HG03354 (cell line): ENCODE data around the gene CDT1.

Source experiments
- ATAC-seq: cut with Tn5 transposase; IDR thresholded peaks from one replicate; pipeline ENCODE4 v1.9.1; 2021; ENCODE audit warnings: mild to moderate bottlenecking; ENCODE audit not compliant: unreplicated experiment, poor library complexity, severe bottlenecking

The CDT1 gene

DNA sequence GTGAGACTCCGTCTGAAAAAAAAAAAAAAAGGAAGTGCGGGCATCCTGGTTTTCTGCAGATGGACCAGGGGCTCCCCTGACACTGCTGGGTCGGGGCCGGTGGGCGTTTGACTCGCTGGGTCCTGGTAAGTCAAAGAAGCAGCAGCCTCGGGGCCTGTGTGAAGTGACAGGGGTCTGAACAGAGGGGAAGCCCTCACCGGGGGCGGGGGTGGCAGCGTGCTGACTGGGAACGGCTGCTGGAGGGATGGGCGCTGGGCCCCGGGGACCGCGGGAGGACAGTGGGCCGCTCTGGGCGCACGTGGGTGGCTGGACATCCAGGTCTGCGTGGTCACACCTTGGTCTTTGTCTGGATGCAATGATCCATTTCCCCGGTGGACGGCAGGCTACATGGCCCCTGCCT is 45.0 kb downstream of the CDT1 start:
- no peak for ATAC-seq

DNA sequence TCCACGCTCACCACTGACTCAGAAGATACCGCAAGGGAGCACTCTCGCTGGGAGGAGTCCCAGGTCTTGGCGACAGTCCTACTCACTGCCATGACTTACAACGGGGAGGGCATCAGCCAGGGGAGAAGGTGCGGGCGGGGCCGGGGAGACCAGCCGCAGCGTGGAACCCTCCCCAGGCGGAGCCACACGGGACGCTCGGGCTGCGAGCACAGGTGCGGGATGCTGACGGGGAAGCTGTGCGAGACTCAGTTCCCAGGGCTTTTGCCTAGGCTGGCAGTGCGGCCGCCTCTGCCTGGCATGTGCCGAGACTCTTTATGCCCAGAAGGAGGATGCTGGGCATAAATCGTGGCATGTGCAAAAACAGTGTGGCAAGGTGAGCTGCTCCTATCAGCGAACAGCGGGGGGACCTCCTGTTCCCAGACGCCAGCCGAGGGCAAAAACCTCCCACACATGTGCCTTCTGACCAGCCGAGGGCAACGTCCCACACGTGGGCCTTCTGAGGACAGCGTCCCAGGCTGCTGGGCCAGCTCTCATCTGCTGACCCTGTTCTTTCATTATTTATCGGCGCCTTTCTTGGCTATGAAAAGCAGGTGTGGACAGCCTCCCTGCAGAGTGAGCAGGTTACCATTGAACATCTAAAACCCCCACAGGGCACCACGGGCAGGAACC is 47.1 kb downstream of the CDT1 start:
- no peak for ATAC-seq

DNA sequence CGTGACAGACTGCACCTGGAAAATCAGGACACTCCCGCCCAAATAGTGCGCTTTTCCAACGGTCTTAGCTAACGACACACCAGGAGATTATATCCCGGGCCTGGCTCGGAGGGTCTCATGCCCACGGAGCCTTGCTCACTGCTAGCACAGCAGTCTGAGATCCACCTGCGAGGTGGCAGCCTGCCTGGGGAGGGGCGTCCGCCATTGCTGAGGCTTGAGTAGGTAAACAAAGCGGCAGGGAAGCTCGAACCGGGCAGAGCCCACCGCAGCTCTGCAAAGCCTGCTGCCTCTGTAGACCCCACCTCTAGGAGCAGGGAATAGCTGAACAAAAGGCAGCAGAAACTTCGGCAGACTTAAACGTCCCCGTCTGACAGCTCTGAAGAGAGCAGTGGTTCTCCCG is 48.0 kb downstream of the CDT1 start:
- no peak for ATAC-seq

DNA sequence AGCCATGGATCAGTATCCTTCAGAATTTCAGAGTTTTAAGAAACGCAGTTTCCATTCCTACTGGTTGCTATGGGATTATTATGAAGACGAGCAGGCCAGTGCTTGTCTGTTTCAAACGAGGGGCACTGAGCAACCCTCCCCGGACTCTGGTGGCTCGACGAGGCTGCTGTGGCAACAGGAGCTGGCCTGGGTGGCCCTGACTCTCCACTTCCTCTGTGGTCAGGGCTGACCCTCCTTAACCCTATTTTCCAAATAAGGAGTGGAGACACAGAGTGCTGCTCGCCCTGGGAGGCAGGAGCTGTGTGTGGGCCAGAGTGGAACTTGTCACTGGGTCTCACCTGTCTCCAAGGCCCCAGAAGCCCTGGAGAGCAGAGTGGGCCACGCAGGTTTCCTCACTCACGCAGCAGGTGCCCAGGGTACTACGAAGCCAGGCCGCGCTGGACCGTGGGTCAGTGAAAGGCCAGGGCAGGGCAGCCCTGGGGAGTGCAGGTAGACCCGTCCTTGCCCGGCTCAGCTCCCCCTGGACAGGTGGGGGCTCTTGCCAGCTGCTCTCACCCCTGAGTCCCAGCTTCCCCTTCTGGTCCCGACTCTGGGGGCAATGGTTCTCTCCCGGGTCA is 49.8 kb downstream of the CDT1 start:
- ATAC-seq = no peak

DNA sequence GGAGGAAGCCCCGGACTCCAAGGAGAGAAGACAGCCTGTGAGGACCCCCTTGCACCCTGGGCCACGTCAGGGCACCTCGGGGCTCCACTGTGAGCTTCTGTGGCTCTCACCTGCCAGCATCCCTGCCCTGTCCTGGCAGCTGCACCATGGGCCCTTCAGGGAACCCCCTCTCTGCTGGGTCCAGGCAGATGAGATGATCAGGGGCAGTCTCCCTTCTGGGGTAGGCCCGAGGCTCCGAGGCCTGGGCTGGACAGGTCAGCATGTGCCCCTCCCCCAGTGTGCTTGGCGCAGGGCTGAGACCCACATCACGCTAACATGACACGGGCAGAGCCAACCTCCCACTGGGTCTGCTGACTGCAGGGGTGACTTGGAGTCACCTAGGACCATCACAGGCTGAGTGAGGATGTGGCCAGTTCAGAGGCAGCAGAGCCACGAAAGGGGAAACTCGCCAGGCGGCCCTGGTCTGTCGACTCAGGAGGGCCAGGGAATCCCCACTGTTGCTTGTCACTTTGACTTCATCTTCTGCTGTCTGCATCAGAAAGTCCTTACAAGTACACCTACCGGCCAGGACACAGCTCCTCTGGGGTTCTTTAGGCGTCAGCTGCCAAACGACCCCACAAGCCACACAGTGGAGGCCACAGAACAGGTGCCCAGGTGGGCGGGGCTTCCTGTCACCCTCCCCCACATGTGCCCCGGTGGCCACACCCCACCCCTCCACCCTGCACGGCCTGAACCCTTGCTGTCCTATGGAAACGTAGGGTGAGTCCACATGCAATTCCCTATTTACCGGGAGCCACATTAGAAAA is 50.9 kb downstream of the CDT1 start:
- no peak for ATAC-seq

DNA sequence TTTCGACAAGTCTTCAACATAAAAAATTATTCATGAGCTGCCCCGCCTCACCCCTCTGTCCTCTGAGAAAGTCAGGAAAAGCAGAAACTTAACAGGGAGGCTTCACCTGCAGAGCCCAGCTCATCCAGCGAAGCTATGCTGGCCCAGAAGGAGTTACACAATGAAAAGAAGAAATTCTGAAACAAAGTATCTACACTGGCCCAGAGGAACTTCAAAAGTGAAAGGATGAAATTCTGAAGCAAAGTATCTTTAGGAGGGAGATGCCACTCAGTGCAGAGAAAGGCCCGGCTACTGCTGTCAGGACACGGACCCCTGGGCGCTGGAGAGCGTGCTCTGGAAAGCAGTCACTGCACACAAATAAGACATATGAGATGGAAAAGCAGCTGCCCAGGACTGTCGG is 51.6 kb downstream of the CDT1 start:
- no peak for ATAC-seq

DNA sequence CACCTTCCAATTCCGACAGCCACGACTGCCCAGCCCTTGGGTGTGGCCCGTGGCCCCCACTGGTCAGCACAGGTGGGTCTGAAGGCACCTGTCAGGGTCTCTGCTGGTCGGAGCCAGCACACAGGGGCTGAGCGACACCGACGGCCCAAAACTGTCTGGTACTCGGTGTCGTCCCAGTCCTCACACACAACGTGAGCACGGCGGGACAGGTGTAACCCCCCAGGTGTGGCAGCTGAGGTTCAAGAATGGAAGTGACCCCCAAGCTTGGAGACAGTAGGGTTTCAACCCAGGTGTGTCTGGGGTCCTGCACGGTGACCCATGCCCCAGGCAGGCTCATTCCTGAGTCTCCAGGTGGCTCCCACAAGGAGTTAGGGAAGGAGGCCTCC is 52.1 kb downstream of the CDT1 start:
- no peak for ATAC-seq

DNA sequence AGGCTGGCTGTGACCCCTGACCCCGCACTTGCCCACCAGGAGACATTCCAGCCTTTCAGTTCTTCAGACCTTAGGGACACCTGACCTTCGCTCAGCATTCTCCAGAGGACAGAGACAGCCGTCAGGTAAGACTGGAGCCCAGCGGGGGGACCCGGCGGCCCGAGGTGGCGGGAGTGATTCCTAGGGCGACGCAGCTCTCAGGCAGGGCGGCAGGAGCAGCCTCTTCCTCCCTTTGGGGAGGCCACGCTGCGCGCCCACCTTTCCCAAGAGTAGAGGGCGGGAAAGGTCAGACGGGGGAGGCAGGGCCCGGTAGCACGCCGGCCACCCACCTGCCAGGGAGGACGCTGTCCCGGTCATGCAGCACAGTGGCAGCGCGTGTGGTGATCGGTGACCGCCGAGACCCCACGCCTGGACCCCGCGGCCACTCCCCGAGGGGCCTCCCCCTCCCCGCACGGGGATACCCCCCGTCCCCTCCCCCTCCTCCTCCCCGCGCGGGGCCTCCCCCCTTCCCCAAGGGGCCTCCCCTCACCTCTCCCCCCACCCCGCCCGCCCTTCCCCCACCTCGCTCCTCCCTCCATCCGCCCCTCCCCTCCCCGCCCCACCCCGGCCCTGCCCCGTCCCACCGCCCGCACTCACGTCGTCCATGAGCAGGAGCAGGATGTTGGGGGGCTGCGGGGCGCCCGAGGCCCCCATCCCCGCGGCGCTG is 52.7 kb downstream of the CDT1 start:
- ATAC-seq = no peak

DNA sequence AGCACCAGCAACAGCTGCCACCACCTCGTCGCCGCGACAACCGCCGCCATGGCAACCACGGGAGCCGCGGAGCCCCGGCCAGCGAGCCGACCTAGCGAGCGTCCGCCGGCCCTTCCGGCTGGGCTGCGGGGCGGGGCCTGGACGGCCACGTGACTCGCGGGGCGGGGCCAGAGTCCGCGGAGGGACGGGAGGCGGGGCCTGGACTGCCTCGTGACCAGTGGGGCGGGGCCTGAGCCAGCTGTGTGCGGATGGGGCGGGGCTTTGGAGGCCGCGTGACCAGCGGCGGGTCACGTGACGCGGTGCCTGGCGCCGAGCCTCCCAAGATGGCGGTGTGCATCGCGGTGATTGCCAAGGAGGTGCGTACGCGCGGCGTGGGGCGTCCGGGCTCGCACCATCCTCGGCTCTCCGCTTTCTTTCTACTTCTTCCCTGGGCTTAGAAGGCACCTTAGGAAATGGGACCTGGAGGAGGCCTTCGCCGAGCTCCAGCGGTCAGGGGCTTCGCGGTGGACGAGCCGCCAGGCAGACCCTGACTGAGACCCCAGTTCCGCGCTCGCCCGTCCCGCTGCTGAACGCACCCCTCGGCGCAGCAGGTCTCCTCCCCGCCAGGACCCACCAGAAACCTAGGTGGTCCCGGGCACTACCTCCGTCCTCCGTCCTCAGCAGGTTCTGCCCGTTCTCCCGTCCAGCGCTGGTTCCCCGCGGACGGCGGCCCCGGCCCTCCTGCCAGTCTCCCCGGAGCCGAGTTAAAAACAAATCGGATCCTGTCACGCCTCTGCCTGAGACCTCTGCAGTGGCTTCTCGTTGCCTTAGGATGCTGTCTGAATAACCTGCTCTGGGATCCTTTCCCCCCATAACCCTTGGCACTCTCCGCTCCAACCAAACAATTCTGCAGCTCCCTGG is 53.5 kb downstream of the CDT1 start, which contains the start of the genes GALNS and TRAPPC2L:
Gene GALNS, minus strand, starts transcription at position 120 of the 900 bp plus-strand sequence. Its CDS starts 70 bp downstream, at position 50.
Gene TRAPPC2L, plus strand, starts transcription at position 300 of the 900 bp plus-strand sequence. Its CDS starts 24 bp downstream, at position 324.
- ATAC-seq = peak; percentile 80

DNA sequence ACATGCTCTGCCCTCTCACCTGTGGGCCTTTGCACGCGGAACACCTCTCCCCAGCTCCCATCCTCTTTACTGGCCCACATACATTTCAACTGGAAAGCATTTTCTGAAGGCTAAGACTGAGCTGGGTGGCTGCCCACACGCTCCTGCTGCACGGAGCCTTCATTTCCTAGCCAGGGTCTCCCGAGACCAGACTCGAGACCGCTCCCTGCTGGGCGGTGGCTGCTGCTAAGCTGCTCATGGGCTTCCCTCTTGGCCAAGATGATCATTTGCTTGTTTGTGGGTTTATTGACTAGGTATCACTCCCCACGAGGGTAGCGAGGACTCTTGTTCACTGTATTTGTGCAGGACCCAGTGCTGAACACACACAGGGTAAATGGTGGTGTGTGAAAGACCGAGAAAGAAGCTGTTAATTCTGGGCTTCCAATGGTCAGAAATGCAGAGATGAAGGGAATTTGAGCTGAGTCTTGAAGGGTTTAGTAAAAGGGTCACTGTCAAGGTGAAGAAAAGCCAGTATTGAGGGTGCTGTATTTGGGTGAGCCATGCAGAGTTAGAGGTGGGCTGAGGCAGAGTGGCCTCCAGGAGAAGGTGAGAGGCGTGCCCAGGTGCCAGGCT is 54.2 kb downstream of the CDT1 start:
- ATAC-seq = peak; percentile 39
